Motor neuron (in vitro differentiated cells): Measurements from ENCODE around the gene NEGR1. TPM values are rescaled to one million over a fixed set of nuclear protein-coding genes. Genes with fewer than 3 reads are reported as not detected.
"Not testable (repeated sequence)": the region's sequence is repeated elsewhere in the genome, so short reads cannot be mapped to it uniquely, and the experiment has no call there.

Experiments
- ATAC-seq, 8 experiments: fragments of 200-7000 bp; cut with Tn5 transposase; replicated peaks in 6 of 8; 2 replicates each; pipeline ENCODE4 v1.8.0; 2021; ENCODE audit warnings: mild to moderate bottlenecking in 8 of 8, moderate library complexity in 8 of 8
- H3K27ac ChIP-seq, 2 donors: fragments of 250-450 bp; sonication (Bioruptor Pico); 2 replicates each; pipeline ENCODE4 v1.9.0; 2021; ENCODE audit warnings: antibody characterized with exemption in 2 of 2, mild to moderate bottlenecking in 2 of 2, moderate library complexity in 1 of 2
- H3K4me1 ChIP-seq, 2 donors: fragments of 250-450 bp; sonication (Bioruptor Pico); replicated peaks in 1 of 2; 2 replicates each; pipeline ENCODE4 v1.6.1; 2021; ENCODE audit warnings: antibody characterized with exemption in 2 of 2, mild to moderate bottlenecking in 2 of 2, moderate library complexity in 1 of 2
- H3K4me3 ChIP-seq, 5 donors: fragments of 250-450 bp; sonication (Bioruptor Pico); 2 replicates each; pipeline ENCODE4 v1.9.0; 2021; ENCODE audit warnings: antibody characterized with exemption in 5 of 5, mild to moderate bottlenecking in 5 of 5, moderate library complexity in 4 of 5
- WGBS, 10 experiments: fragments of 450-650 bp; shearing (Covaris generic); methylation state at CpG; one replicate each; pipeline ENCODE4 v1.0.0; 2022; 5-methylcytosine and 5-hydroxymethylcytosine counted together
- in situ Hi-C, 9 experiments: fragments of 400-800 bp; cut with MboI; loops; one replicate each; pipeline ENCODE4 v1.15.0; 2021; ENCODE audit warnings: low sequenced_read_pairs in 9 of 9, low pct_unique_long_range_greater_than_20kb in 2 of 9; ENCODE audit not compliant: unreplicated experiment in 9 of 9
- total RNA-seq, 8 experiments: library from RNA; unstranded; fragments of 300-600 nt; gene quantifications; 2 replicates each; pipeline versions ENCODE4 v1.2.3 to v1.2.4, GENCODE V29; 2022

Gene NEGR1
- total RNA-seq, 8 experiments from 2014 or later = 0.63 to 40.6 (median 15.1) TPM

GRCh38 chr1:71921204-71921603, 361.1 kb downstream of the NEGR1 start:
- no peak for ATAC-seq
- WGBS, 10 experiments = 22 to 100% (median 95%) methylated on average over 1 of the region's 1 CpG; no CpG with 5 or more reads in 1 of the 10 experiments
- H3K4me1 ChIP-seq = no peaks in the 10 kb centered on the region
- no peak overlapping the region for H3K27ac ChIP-seq
- no peak overlapping the region for H3K4me3 ChIP-seq
- in situ Hi-C loops = no loop called here

GRCh38 chr1:71920556-71920955, 361.8 kb downstream of the NEGR1 start:
- Histone ChIP-seq H3K4me1 (no peaks in the 10 kb centered on the region), H3K4me3 (no peak overlapping the region), H3K27ac (no peak overlapping the region)
- WGBS, 10 experiments = 44 to 100% (median 86%) methylated on average over 1 to 2 of the region's 2 CpGs; no CpG with 5 or more reads in 1 of the 10 experiments
- in situ Hi-C loops = no loop called here
- ATAC-seq = no peak

DNA sequence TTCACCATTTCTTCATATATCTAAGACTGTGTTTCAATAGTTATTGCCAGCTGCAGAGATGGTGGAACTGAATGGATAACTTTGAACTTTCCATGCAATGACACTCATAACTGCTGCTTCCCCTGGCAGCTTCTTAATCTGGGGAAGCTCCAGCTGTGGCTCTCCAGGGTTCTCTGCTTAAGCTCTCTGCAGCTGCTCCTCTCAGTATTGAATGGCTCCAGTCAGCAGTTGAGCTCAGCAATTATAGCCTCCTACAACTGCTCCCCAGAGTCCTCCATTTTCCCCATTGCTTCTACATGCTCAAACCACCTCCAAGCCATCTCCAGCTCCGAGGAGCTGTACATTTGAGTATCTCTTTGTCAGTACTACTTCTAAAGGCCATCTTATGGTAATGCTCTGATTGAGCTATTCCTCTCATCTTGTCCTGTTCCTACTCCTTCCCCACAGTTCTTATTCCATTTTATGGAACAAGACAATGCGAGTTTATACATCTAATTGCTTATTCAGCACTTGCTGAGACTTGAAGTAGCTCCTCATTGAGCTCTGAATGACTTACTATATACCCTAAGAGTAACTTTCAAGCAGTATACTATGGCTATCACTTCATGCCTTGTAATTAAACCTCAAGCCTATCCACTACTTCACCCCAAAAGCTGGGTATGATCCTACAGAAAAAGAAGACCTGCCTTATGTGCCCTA, 362.4 kb downstream of the NEGR1 start:
- WGBS, 10 experiments = 0 to 100% (median 69%) methylated on average over 1 to 2 of the region's 2 CpGs; no CpG with 5 or more reads in 2 of the 10 experiments
- Histone ChIP-seq H3K27ac (no peak overlapping the region), H3K4me1 (no peaks in the 10 kb centered on the region), H3K4me3 (no peak overlapping the region)
- in situ Hi-C loops = no loop called here
- no peak for ATAC-seq

DNA sequence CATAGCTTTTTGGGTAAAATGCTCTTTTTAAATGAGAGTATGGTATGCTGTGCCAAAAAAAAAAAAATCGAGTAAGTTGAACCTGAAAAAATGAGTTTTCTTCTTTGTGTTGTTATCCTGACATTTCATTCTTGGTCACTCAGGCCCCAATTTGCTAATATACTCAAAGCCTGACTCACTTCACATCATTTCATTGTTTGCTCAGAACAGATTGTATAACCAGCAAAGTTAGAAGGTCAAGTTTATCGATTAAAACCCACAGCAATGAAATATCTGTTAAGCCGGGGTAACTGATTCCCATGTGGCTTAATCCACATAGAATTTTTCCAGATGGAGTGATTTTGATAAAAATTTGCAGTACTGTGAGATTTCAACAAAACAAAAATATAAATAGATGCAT, 363.7 kb downstream of the NEGR1 start:
- Histone ChIP-seq H3K4me3 (no peak overlapping the region), H3K27ac (no peak overlapping the region), H3K4me1 (no peaks in the 10 kb centered on the region)
- 0 to 88% (median 62%) methylated on average over 1 to 3 of the region's 3 CpGs; no CpG with 5 or more reads in 1 of the 10 experiments for WGBS, 10 experiments
- no peak for ATAC-seq
- in situ Hi-C loops = no loop called here

- Histone ChIP-seq H3K4me3 (no peak overlapping the region), H3K27ac (no peak overlapping the region), H3K4me1 (no peaks in the 10 kb centered on the region)
- WGBS, 10 experiments = 69 to 94% (median 87%) methylated on average over 2 to 4 of the region's 4 CpGs; no CpG with 5 or more reads in 2 of the 10 experiments
- ATAC-seq = no peak
- in situ Hi-C loops = no loop called here
Observed at GRCh38 chr1:71916894-71917293, 365.4 kb downstream of the NEGR1 start.

GRCh38 chr1:71914626-71915025, 367.7 kb downstream of the NEGR1 start:
- Histone ChIP-seq H3K4me1 (no peaks in the 10 kb centered on the region), H3K4me3 (no peak overlapping the region), H3K27ac (no peak overlapping the region)
- WGBS, 10 experiments = 33 to 100% (median 97%) methylated on average over 1 of the region's 1 CpG; no CpG with 5 or more reads in 2 of the 10 experiments
- no peak for ATAC-seq
- in situ Hi-C loops = no loop called here

DNA sequence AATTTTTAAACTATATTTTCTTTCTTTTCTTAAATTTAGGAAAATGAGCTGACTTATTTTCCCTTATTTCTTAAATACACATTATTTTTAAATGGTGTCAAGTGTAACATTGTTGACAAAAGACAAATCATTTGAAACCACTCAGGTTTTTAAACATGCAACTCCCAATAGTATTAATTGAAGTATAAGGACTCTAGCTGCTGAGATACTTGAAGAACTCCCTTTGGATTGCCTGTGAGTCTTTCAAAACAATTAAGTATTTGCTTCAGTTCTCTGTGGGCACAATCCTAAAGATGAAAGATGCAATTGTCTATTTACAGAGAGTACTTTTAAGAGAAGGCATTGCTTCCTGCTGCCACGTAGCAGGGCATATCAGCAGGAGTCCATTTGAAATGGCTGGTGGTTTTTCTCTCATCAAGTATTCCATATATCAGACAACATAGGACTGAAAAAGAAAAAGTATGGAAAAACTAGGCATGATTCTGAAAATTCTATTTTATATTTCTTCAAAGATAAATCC, 373.4 kb downstream of the NEGR1 start:
- WGBS, 10 experiments = 63 to 85% (median 67%) methylated on average over 1 of the region's 1 CpG; no CpG with 5 or more reads in 5 of the 10 experiments
- Histone ChIP-seq H3K4me1 (no peaks in the 10 kb centered on the region), H3K27ac (no peak overlapping the region), H3K4me3 (no peak overlapping the region)
- in situ Hi-C loops = no loop called here
- ATAC-seq = no peak

DNA sequence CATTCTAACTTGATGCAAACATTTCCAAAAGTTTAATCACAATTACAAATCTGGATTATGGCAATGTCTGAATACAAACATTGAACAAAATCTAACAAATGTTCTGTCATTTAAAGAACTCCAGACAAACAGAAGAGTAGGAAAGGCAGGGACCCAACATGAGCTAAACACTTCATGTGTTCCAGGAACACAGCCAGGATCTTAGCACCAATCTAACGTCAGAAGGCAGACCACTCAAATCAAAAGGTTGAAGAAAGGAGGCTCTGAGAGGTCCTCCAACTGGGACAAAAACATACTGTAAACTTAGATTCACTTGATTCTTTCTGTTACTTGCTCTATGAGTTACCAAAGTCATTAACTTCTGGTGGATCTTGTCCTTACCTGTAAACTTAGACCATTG, 374.0 kb downstream of the NEGR1 start:
- no peak overlapping the region for H3K4me3 ChIP-seq
- H3K4me1 ChIP-seq = no peaks in the 10 kb centered on the region
- in situ Hi-C loops = no loop called here
- no peak overlapping the region for H3K27ac ChIP-seq
- no peak for ATAC-seq
- 0 to 100% (median 68%) methylated on average over 1 of the region's 1 CpG; no CpG with 5 or more reads in 2 of the 10 experiments for WGBS, 10 experiments

DNA sequence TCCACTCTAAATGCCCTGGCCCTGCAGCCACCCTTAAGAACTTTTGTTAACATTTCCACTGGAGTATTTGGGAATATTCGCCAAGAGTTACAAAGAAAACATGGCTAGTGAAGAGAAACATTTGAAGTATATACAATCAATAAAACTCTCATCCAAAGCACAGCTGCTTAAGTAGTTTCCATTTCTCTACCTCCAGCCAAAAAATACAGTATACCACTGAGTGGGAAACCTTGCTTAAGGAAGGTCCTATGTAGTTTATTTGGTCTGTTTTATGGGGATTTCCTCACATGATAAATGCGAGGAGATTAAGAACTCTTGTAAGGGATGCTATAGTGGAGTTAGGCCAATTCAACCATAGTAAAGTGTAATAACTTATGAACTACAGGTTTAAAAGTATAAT, 382.5 kb downstream of the NEGR1 start:
- in situ Hi-C loops = no loop called here
- H3K4me3 ChIP-seq = no peak overlapping the region
- WGBS, 10 experiments = 80 to 100% (median 100%) methylated on average over 1 to 2 of the region's 2 CpGs; no CpG with 5 or more reads in 1 of the 10 experiments
- no peak overlapping the region for H3K27ac ChIP-seq
- no peak for ATAC-seq
- no peaks in the 10 kb centered on the region for H3K4me1 ChIP-seq

- ATAC-seq, in situ Hi-C loops, H3K27ac ChIP-seq, H3K4me1 ChIP-seq: not testable (repeated sequence)
- H3K4me3 ChIP-seq = peak overlapping the region in 1 of 5 donors; percentile 10
- WGBS, 10 experiments = 60 to 89% (median 85%) methylated on average over 1 to 7 of the region's 23 CpGs; no CpG with 5 or more reads in 7 of the 10 experiments
Observed at GRCh38 chr1:71888166-71888565, 394.2 kb downstream of the NEGR1 start.

DNA sequence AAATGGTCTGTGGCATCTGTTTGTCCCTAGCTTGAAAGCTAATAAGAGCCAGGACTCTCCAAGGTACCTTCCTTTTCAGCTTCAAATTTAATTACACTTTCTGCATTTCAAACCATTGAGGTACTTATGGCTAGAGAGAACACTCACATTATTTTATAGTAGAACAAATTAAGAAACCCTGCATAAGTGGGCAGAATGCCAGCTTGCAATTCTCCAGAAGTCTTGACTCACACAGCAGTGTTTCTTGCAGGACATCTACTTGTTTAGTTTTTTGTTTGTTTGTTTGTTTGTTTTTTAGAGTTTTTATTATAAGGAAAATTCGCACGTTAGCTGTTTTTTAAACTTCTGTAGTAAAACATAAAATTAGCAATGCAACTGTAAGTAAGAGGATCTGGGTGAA, 397.2 kb downstream of the NEGR1 start:
- ATAC-seq = no peak
- Histone ChIP-seq H3K4me3 (no peak overlapping the region), H3K27ac (no peak overlapping the region), H3K4me1 (peaks cover 7 to 12% of the 10 kb centered on the region in 2 donors)
- in situ Hi-C loops = no loop called here
- WGBS, 10 experiments = 40 to 95% (median 80%) methylated on average over 2 of the region's 2 CpGs

DNA sequence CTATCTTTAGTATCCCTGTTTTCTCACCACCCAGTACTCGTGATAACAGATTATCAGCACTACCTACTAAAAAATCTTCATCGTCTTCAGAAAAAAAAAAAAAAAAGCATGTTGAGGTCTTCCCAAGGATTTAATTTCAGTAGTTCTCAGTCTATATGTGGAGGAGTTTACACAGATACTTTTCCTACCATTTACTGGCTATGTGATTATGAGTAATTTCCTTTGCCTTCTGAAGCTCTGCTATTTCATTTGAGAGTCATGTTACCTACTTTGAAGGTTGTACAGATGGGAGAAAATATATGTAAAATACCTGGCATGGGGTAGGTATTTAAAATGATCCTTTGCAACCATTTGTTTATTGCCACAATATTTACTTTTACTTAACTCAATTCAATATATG, 399.7 kb downstream of the NEGR1 start:
- Histone ChIP-seq H3K4me1 (peaks cover 7 to 12% of the 10 kb centered on the region in 2 donors), H3K4me3 (no peak overlapping the region), H3K27ac (no peak overlapping the region)
- WGBS, 10 experiments = 51 to 96% (median 86%) methylated on average over 1 to 2 of the region's 2 CpGs; no CpG with 5 or more reads in 2 of the 10 experiments
- in situ Hi-C loops = no loop called here
- no peak for ATAC-seq

DNA sequence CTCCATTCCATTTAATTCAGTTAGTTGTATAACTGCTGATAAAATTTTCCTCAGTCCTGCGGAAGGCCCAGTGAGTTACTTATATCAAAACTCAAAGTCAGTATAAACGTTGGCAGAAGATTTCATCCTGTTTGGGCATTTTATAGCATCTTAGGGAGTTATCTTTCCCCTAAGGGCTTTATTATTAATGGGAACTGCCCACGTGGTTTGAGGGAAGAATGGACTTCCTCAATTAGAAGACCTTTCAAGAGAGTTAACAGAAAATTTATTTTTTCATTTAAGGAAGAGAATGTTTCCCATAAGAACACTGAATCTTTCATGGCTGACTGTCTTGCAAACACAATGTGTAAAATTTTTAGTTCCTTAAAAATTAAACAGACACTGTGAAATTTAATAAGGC, 400.1 kb downstream of the NEGR1 start:
- 35 to 100% (median 70%) methylated on average over 2 to 3 of the region's 3 CpGs for WGBS, 10 experiments
- in situ Hi-C loops = no loop called here
- H3K27ac ChIP-seq = no peak overlapping the region
- H3K4me3 ChIP-seq = no peak overlapping the region
- no peak for ATAC-seq
- peaks cover 7 to 12% of the 10 kb centered on the region in 2 donors for H3K4me1 ChIP-seq

DNA sequence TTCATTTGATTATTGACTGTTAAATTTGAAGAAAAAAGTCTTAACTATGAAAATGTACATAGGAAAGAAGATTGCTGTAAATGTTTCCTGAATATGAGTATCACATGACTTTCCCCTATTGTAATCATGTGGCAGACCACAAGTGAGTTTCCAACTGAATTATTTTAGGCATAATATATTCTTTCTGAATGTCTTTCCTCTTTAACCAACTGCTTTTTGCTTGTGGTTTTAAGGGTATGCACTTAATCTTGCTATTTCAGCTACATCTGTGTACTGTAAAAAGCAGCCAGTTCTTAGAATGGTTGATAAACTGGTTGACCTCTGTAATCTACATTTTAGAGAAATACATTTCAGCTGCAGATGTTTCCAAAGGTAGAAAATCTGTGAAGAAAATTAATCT, 400.7 kb downstream of the NEGR1 start:
- in situ Hi-C loops = no loop called here
- Histone ChIP-seq H3K27ac (no peak overlapping the region), H3K4me3 (no peak overlapping the region), H3K4me1 (peaks cover 7 to 12% of the 10 kb centered on the region in 2 donors)
- no peak for ATAC-seq
